Stimulated activated memory B cell treated with anti-CD40 and anti-IgM and Interleukin-4, amounts not matched to agents 10 μg/mL and 1 μg/mL and 100 μg/mL, for 72 hours (primary cell): ENCODE data around the gene CBARP.
"Not testable (repeated sequence)": the region's sequence is repeated elsewhere in the genome, so short reads cannot be mapped to it uniquely, and the experiment has no call there.

Source experiments
- ATAC-seq: fragments of 150-1000 bp; cut with Tn5 transposase; 2 replicates; pipeline ENCODE4 v1.10.0; 2021
- H3K27ac Mint-ChIP-seq: one replicate; pipeline ENCODE4 v1.8.0; 2022; ENCODE audit warnings: mild to moderate bottlenecking, mixed read lengths
- H3K27me3 Mint-ChIP-seq: one replicate; pipeline ENCODE4 v1.8.0; 2022; ENCODE audit warnings: mixed read lengths
- H3K36me3 Mint-ChIP-seq: one replicate; pipeline ENCODE4 v1.8.0; 2022; ENCODE audit warnings: mixed read lengths
- H3K4me1 Mint-ChIP-seq: one replicate; pipeline ENCODE4 v1.8.0; 2022; ENCODE audit warnings: mixed read lengths
- H3K4me3 Mint-ChIP-seq: one replicate; pipeline ENCODE4 v1.8.0; 2022; ENCODE audit warnings: mild to moderate bottlenecking, moderate library complexity, mixed read lengths
- H3K9me3 Mint-ChIP-seq: one replicate; pipeline ENCODE4 v1.8.0; 2022; ENCODE audit warnings: mixed read lengths

CBARP gene

DNA sequence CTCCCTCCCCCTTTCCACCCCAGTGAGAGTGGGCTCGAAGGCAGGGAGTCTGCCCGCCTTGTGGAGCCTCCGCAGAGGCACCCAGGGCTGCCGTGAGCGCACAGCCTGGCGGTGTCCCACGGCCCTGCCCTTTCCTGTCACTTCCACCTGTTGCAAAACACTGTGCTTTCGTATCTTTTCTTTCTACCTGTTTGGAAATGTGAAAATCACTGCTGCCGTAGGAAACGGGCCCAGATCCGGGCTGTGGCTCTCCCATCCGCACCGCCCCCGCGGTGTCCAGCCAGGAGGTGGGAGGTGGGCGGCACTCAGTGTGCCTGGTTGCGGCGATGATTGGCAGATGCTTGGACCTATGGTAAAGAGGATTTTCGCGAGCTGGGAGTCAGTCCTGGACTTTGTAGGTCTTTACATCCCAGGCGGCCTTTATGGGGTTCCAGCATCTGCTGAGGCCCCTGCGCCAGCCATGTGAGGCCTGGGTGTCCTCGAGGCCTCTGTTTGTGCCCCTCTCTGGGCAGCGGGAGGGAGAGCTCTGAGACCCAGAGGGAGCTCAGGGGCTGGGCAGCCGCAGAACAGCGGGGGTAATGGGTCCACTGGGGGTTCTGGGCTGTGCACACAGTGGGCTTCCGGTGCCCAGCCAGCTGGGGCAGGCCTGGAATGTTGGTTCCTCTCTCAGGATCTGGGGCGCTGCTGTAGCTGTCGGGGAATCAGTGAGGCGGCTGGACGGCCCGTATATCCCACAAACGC lies 26.1 kb downstream of the CBARP start:
- H3K4me3 Mint-ChIP-seq, result no peak overlapping the region
- H3K4me1 Mint-ChIP-seq, result peaks cover 46% of the 10 kb centered on the region
- H3K27me3 Mint-ChIP-seq, result no peaks in the 10 kb centered on the region
- H3K27ac Mint-ChIP-seq, result no peak overlapping the region
- no peak for ATAC-seq
- peaks cover 13% of the 10 kb centered on the region for H3K36me3 Mint-ChIP-seq
- H3K9me3 Mint-ChIP-seq, result no peaks in the 10 kb centered on the region

DNA sequence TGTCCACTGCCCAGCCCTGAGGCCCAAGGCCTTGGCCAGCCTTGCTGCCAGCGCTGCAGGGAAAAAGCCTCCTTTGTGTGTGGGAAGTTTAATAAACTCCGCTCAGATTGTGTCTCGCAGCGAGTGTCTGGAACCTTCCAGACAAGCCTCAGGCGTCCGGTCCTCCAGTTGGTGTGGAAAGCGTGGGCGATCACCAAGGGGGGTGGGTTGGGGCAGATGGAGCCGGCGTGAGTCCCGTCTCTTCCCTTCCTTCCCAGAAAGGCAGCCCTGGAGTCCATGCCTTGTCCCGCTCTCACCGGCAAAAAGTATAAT lies 27.6 kb downstream of the CBARP start:
- ATAC-seq, result no peak
- H3K4me3 Mint-ChIP-seq, result no peak overlapping the region
- no peaks in the 10 kb centered on the region for H3K27me3 Mint-ChIP-seq
- H3K36me3 Mint-ChIP-seq, result peaks cover 13% of the 10 kb centered on the region
- H3K9me3 Mint-ChIP-seq, result no peaks in the 10 kb centered on the region
- H3K4me1 Mint-ChIP-seq, result peaks cover 49% of the 10 kb centered on the region
- no peak overlapping the region for H3K27ac Mint-ChIP-seq

DNA sequence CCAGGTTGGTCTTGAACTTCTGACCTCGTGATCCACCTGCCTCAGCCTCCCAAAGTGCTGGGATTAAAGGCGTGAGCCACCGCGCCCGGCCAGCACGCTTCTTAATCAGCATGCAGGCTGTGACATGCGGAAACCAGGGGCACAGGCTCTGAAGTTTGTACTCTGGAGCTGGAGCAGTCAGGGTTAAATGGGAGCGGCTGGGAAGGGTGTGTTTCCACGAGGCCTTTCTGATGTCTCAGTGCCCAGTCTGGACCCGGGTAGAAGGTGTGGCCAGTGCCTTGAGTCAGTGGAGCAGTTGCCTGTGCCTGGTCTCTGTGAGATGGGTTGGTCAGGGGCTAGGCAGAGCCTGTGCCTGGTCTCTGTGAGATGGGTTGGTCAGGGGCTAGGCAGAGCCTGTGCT lies 29.0 kb downstream of the CBARP start:
- H3K4me3 Mint-ChIP-seq, H3K36me3 Mint-ChIP-seq, H3K27ac Mint-ChIP-seq, ATAC-seq, H3K27me3 Mint-ChIP-seq, H3K9me3 Mint-ChIP-seq: not testable (repeated sequence)
- H3K4me1 Mint-ChIP-seq, result peaks cover 41% of the 10 kb centered on the region

DNA sequence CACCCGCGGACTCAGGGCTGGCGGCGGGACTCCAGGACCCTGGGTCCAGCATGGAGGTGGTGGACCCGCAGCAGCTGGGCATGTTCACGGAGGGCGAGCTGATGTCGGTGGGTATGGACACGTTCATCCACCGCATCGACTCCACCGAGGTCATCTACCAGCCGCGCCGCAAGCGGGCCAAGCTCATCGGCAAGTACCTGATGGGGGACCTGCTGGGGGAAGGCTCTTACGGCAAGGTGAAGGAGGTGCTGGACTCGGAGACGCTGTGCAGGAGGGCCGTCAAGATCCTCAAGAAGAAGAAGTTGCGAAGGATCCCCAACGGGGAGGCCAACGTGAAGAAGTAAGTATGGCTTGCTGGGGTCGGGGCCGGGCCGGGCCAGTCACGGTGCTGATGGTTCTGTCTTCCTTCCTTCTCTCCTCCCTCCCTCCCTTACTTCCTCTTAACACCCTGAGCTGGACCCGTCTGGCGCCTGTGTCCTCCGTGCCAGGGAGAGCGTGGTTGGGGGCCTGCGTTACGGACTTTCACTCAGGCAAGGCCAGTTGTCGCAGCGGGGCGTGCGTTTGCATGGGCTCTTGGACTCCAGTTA lies 30.8 kb downstream of the CBARP start:
- Mint-ChIP-seq H3K4me3 (peak overlapping the region; percentile 92), H3K9me3 (no peaks in the 10 kb centered on the region), H3K36me3 (peaks cover 4% of the 10 kb centered on the region), H3K4me1 (peaks cover 33% of the 10 kb centered on the region), H3K27me3 (no peaks in the 10 kb centered on the region), H3K27ac (peak overlapping the region; percentile 92)
- ATAC-seq, result peak; percentile 2

DNA sequence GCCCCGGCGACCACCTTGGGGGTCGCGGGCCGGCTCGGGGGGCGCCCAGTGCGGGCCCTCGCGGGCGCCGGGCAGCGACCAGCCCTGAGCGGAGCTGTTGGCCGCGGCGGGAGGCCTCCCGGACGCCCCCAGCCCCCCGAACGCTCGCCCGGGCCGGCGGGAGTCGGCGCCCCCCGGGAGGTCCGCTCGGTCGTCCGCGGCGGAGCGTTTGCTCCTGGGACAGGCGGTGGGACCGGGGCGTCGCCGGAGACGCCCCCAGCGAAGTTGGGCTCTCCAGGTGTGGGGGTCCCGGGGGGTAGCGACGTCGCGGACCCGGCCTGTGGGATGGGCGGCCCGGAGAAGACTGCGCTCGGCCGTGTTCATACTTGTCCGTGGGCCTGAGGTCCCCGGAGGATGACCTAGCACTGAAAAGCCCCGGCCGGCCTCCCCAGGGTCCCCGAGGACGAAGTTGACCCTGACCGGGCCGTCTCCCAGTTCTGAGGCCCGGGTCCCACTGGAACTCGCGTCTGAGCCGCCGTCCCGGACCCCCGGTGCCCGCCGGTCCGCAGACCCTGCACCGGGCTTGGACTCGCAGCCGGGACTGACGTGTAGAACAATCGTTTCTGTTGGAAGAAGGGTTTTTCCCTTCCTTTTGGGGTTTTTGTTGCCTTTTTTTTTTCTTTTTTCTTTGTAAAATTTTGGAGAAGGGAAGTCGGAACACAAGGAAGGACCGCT lies 31.5 kb downstream of the CBARP start:
- ATAC-seq, result no peak
- Mint-ChIP-seq H3K27me3 (no peaks in the 10 kb centered on the region), H3K9me3 (no peaks in the 10 kb centered on the region), H3K4me3 (peak overlapping the region; percentile 92), H3K27ac (peak overlapping the region; percentile 92), H3K4me1 (peaks cover 27% of the 10 kb centered on the region), H3K36me3 (no peaks in the 10 kb centered on the region)

DNA sequence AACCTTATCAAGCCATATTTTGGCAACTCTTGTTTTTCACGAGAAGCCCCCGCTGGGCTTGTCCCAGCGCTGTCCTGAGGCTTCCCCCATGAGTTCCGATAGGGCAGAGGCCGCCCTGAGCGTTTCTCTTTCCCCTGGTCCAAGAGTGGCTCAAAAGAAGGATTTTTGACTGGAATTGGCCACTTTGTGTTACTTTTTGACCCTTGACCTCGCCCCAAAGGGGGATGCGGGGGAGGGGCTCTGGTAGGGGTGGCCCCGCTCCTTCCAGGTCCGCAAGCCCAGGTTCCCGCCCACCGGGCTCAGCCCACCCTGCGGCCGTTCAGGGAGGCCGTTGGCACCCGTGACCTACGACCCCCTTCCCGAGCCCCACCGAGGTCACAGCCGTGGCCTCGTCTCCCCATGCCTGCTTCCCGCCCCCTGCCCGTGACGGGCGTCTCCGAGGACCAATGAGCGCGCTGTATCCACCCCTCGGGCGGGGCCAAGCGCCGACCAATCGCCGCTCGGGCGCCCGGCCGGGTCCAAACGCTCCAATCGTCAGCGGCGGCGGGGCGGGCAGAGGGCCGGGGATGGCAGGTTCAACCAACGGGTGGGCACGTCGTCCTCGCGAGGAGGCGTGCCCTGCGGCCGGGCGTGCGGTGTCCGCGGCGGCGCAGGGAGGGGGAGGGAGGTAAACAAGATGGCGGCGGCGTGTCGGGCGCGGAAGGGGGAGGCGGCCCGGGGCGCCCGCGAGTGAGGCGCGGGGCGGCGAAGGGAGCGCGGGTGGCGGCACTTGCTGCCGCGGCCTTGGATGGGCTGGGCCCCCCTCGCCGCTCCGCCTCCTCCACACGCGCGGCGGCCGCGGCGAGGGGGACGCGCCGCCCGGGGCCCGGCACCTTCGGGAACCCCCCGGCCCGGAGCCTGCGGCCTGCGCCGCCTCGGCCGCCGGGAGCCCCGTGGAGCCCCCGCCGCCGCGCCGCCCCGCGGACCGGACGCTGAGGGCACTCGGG lies 32.4 kb downstream of the CBARP start, which contains the start of gene STK11:
STK11 (plus strand) TSS at position 665 of the 986 bp plus-strand sequence. CDS start 1,136 bp downstream, outside the sequence.
- H3K9me3 Mint-ChIP-seq, result no peaks in the 10 kb centered on the region
- peak within 1 kb of the TSS; percentile 92 for H3K27ac Mint-ChIP-seq
- peaks cover 27% of the 10 kb centered on the region for H3K4me1 Mint-ChIP-seq
- peak within 1 kb of the TSS; percentile 92 for H3K4me3 Mint-ChIP-seq
- no peaks in the 10 kb centered on the region for H3K27me3 Mint-ChIP-seq
- peak; percentile 99 for ATAC-seq
- H3K36me3 Mint-ChIP-seq, result no peaks in the 10 kb centered on the region

DNA sequence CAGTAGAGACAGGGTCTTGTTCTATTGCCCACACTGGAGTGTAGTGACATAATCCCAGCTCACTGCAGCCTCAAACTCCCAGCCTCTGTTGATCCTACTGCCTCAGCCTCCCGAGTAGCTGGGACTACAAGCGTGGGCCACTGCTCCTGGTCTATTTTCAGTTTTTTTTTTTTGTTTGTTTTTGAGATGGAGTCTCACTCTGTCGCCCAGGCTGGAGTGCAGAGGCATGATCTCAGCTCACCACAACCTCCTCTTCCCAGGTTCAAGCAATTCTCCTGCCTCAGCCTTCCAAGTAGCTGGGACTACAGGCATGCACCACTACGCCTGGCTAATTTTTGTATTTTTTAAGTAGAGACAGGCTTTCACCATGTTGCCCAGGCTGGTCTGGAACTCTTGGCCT lies 37.2 kb downstream of the CBARP start:
- H3K36me3 Mint-ChIP-seq, H3K27me3 Mint-ChIP-seq, ATAC-seq, H3K9me3 Mint-ChIP-seq, H3K4me1 Mint-ChIP-seq, H3K27ac Mint-ChIP-seq, H3K4me3 Mint-ChIP-seq: not testable (repeated sequence)

DNA sequence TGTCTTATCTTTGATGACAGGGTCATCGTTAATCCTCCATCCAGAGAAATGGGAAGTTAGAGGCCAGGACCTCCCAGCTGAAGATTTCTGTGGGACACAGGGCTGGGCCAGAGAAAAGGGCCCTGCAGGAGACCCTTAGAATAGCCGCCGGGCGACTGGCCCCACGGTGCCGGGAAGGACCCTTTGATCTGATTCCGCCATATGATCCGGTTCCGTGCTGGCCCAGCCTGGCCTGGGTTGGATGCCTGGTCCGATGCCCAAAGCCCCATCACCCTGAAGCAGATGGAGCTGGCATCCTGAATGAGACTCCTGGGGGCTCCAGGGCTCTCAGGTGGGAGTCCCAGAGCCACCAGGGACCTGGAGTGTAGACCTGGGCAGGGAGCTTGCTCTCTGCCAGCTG lies 38.3 kb downstream of the CBARP start:
- Mint-ChIP-seq H3K4me3 (no peak overlapping the region), H3K27ac (no peak overlapping the region), H3K36me3 (no peaks in the 10 kb centered on the region), H3K4me1 (no peaks in the 10 kb centered on the region), H3K27me3 (no peaks in the 10 kb centered on the region), H3K9me3 (no peaks in the 10 kb centered on the region)
- no peak for ATAC-seq

DNA sequence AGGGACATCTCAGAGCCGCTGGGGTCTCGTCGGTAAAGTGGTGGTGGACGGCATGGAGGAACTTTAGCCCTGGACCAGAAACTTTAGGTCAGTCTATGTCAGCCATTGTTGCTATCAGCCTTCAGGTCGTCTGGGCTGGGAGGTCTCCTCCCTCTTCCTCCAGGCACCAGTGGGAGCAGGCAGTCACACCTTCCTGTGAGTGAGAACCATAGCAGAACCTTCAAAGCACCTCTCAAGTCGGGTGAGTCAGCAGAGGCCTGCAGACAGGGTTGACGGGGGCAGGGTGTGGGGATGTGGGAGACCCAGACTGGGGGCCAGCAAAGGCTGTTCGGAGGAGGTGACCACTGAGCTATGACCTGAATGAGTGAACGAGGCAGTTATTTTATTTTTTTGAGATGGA lies 48.4 kb downstream of the CBARP start:
- Mint-ChIP-seq H3K9me3 (no peaks in the 10 kb centered on the region), H3K27me3 (no peaks in the 10 kb centered on the region), H3K27ac (no peak overlapping the region), H3K36me3 (no peaks in the 10 kb centered on the region), H3K4me1 (no peaks in the 10 kb centered on the region), H3K4me3 (no peak overlapping the region)
- no peak for ATAC-seq

DNA sequence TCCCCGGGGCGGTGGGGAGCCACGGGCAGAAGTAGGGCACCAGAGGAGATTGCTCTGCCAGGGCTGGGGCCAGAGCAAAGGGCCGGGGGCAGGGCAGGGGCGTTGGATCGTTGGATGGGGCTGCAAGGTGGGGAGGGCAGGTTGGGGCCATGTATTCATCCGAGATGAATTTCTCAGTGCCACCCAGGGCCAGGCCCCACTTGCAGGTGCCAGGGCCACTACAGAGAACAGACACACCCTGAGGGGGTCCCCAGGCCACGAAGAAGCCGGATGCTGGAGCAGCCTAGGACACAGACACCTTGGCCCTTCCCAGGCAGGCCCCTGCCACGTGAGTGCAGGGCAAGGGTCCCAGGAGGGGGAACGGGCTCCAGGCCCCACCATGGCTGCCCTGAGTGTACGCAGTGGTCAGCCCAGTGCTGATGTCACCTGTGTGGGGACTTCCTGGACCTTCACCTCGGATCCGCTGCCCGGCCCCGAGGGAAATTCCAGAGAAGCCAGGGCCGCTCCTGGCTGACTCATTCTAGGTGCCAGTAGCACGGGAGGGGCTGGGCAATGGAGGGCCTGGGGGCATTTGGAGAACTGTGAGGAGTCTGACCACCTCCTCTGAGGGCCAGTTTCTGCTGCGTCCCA lies 54.1 kb downstream of the CBARP start:
- Mint-ChIP-seq H3K36me3 (no peaks in the 10 kb centered on the region), H3K27me3 (no peaks in the 10 kb centered on the region), H3K27ac (no peak overlapping the region), H3K9me3 (no peaks in the 10 kb centered on the region), H3K4me3 (no peak overlapping the region), H3K4me1 (peaks cover 35% of the 10 kb centered on the region)
- ATAC-seq, result peak; percentile 74

DNA sequence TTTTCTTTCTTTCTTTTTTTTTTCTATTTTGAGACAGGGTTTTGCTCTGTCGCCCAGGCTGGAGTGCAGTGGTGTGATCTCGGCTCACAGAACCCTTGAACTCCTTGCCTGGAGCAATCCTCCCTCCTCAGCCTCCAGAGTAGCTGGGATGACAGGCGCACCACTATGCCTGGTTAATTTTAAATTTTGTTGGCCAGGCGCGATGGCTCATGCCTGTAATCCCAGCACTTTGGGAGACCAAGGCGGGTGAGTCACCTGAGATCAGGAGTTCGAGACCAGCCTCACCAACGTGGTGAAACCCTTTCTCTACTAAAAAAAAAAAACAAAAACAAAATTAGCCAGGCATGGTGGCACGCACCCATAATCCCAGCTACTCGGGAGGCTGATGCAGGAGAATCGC lies 55.1 kb downstream of the CBARP start:
- no peak for ATAC-seq
- H3K36me3 Mint-ChIP-seq, result no peaks in the 10 kb centered on the region

DNA sequence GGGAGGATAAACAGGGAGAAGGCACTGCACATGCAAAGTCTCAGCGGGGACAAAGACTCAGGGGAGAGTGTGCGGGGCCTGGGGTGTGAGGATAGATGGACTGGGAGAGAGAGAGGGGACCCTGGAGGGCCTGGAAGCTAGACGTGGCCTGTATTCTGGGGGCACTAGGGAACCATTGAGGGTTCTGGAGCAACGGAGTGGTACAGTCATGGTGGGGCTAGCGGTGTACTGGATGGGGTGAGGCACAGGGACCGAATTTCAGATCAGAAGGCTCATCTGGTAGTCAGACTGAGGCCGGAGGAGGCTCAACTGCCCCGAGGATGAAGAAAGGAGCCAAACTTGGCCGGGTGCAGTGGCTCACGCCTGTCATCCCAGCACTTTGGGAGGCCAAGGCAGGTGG lies 55.7 kb downstream of the CBARP start:
- peak overlapping the region; percentile 35 for H3K27ac Mint-ChIP-seq
- no peaks in the 10 kb centered on the region for H3K36me3 Mint-ChIP-seq
- no peaks in the 10 kb centered on the region for H3K9me3 Mint-ChIP-seq
- no peaks in the 10 kb centered on the region for H3K27me3 Mint-ChIP-seq
- H3K4me1 Mint-ChIP-seq, result peaks cover 43% of the 10 kb centered on the region
- no peak for ATAC-seq
- no peak overlapping the region for H3K4me3 Mint-ChIP-seq

More for the DNA sequence above, 55.1 kb downstream of the CBARP start:
- H3K27me3 Mint-ChIP-seq, result no peaks in the 10 kb centered on the region
- peaks cover 37% of the 10 kb centered on the region for H3K4me1 Mint-ChIP-seq
- no peak overlapping the region for H3K4me3 Mint-ChIP-seq
- H3K9me3 Mint-ChIP-seq, result no peaks in the 10 kb centered on the region
- no peak overlapping the region for H3K27ac Mint-ChIP-seq

DNA sequence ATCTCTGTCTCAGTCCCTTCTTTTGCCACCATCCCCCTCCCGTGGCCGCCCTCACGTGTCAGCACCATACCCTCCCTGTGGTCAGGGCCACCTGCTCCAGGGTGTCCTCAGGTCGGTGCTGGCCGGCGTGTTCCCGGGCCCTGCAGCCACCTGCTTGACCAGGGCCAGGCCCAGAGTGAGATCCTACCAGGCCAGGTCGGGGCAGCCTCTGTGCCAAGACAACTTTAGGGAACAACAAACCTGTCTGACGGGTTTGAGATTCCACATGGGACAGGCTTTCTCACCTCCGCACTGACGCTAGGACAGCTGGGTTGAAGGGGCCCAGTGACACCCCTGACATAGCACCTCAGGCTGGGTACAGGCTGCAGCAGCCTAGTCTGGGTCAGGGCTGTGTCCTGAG lies 56.2 kb downstream of the CBARP start:
- Mint-ChIP-seq H3K27me3 (no peaks in the 10 kb centered on the region), H3K4me3 (no peak overlapping the region), H3K4me1 (peaks cover 43% of the 10 kb centered on the region), H3K27ac (peak overlapping the region; percentile 35), H3K9me3 (no peaks in the 10 kb centered on the region), H3K36me3 (no peaks in the 10 kb centered on the region)
- ATAC-seq, result no peak
